ENCODE data around the gene DGKH.

DGKH gene, protein sequence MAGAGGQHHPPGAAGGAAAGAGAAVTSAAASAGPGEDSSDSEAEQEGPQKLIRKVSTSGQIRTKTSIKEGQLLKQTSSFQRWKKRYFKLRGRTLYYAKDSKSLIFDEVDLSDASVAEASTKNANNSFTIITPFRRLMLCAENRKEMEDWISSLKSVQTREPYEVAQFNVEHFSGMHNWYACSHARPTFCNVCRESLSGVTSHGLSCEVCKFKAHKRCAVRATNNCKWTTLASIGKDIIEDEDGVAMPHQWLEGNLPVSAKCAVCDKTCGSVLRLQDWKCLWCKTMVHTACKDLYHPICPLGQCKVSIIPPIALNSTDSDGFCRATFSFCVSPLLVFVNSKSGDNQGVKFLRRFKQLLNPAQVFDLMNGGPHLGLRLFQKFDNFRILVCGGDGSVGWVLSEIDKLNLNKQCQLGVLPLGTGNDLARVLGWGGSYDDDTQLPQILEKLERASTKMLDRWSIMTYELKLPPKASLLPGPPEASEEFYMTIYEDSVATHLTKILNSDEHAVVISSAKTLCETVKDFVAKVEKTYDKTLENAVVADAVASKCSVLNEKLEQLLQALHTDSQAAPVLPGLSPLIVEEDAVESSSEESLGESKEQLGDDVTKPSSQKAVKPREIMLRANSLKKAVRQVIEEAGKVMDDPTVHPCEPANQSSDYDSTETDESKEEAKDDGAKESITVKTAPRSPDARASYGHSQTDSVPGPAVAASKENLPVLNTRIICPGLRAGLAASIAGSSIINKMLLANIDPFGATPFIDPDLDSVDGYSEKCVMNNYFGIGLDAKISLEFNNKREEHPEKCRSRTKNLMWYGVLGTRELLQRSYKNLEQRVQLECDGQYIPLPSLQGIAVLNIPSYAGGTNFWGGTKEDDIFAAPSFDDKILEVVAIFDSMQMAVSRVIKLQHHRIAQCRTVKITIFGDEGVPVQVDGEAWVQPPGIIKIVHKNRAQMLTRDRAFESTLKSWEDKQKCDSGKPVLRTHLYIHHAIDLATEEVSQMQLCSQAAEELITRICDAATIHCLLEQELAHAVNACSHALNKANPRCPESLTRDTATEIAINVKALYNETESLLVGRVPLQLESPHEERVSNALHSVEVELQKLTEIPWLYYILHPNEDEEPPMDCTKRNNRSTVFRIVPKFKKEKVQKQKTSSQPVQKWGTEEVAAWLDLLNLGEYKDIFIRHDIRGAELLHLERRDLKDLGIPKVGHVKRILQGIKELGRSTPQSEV

DNA sequence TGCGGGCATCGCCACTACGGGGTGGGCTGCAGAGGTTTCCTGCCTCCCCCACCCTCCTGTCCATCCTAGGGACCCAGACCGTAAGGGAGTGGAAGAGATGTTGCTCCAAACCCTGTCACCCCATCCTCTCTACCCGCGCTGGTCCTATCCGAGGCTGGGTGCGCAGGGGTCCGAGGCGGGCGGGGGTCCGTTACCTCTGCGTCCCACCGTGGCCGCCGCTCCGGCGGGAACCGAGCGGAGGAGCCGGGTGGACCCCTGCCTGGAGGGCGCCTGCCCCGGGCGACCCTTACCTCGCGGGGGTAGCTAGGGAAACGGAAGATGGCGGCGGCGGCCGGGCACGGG lies at the start of gene DGKH:
Gene DGKH (plus strand): TSS at position 307 of the 342 bp plus-strand sequence. CDS start 126 bp downstream, outside the sequence.
- Histone ChIP-seq H3K36me3 (ENCODE audit: control insufficient read depth in 1 of 2, insufficient read depth in 2 of 2, low read length in 2 of 2) (no peaks in the 10 kb centered on the region), H3K4me3 (ENCODE audit: low read depth in 1 of 2, low read length in 2 of 2) (peak within 1 kb of the TSS; percentile 86 to 89), H3K4me1 (ENCODE audit: control insufficient read depth in 1 of 2, insufficient read depth in 2 of 2, low read length in 2 of 2) (peaks cover 5 to 6% of the 10 kb centered on the region in 2 donors), H3K27ac (ENCODE audit: low read length) (peak within 1 kb of the TSS; percentile 86), H3K27me3 (ENCODE audit: low read depth, low read length) (no peaks in the 10 kb centered on the region), H3K9me3 (ENCODE audit: control insufficient read depth in 1 of 2, low read length in 2 of 2) (no peaks in the 10 kb centered on the region)

DNA sequence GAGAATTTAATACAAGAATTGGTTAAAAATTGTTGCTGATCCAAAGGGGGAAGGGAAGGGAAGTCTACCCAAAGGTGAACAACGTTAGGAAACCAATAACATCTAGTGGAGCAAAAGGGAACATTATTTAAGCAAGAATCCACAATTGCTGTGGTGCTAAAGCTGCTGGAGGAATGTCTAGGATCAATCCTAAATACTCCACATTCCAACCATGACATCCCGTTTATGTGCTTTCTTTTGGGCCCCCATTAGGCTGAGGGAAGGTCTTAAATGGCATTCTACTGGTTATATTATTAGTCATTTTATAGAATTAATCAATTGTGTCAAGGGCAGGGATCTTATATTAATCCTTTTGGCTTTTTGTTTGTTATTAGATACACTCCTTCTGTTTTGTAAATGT lies 47.6 kb upstream of the DGKH start:
- H3K27me3 ChIP-seq (ENCODE audit: low read depth, low read length): no peaks in the 10 kb centered on the region
- H3K27ac ChIP-seq (ENCODE audit: low read length): no peak overlapping the region
- no peaks in the 10 kb centered on the region for H3K9me3 ChIP-seq (ENCODE audit: control insufficient read depth in 1 of 2, low read length in 2 of 2)
- no peaks in the 10 kb centered on the region for H3K36me3 ChIP-seq (ENCODE audit: control insufficient read depth in 1 of 2, insufficient read depth in 2 of 2, low read length in 2 of 2)
- H3K4me3 ChIP-seq (ENCODE audit: low read depth in 1 of 2, low read length in 2 of 2): no peak overlapping the region
- no peaks in the 10 kb centered on the region for H3K4me1 ChIP-seq (ENCODE audit: control insufficient read depth in 1 of 2, insufficient read depth in 2 of 2, low read length in 2 of 2)

DNA sequence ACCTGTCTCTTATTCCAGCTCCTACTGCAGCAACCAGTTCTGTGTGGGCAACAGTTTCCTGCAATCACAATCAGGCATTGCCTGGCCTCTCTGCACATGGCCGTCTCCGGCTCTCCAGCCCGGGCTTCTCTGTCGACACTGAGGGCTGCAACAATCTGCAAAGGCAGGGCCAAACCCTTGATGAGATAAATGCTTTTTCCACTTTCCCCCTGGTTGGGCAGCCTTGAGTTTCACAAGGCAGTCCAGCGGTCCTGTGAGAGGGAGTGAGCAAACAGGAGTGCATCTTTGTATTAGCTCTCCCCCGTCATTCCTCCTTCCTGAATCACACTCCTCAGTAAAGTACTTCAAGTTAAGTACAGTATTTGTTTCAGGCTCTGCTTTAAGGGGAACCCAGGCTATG lies 46.9 kb upstream of the DGKH start:
- Histone ChIP-seq H3K27me3 (ENCODE audit: low read depth, low read length) (no peaks in the 10 kb centered on the region), H3K4me1 (ENCODE audit: control insufficient read depth in 1 of 2, insufficient read depth in 2 of 2, low read length in 2 of 2) (no peaks in the 10 kb centered on the region), H3K27ac (ENCODE audit: low read length) (no peak overlapping the region), H3K9me3 (ENCODE audit: control insufficient read depth in 1 of 2, low read length in 2 of 2) (no peaks in the 10 kb centered on the region), H3K36me3 (ENCODE audit: control insufficient read depth in 1 of 2, insufficient read depth in 2 of 2, low read length in 2 of 2) (no peaks in the 10 kb centered on the region), H3K4me3 (ENCODE audit: low read depth in 1 of 2, low read length in 2 of 2) (no peak overlapping the region)

DNA sequence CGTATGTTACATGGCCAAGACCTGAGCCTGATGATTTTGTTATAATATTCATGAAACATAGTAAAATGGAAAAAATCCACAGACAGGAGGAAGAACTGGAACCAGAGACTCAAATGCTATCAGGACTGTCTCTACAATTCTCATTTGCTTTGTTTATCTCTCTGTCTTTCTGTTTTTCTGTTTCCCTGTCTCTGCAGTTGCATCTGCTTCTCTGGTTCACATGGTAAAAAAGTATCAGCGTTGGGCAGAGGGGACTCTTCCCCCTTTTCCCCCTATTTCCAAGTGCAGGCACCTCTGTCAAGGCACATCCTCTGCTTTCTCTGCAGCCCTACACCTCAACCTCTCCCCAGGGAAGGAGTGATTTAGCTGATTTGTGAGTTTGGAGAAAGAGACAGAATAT lies 46.4 kb upstream of the DGKH start:
- Histone ChIP-seq H3K9me3 (ENCODE audit: control insufficient read depth in 1 of 2, low read length in 2 of 2) (no peaks in the 10 kb centered on the region), H3K27ac (ENCODE audit: low read length) (no peak overlapping the region), H3K36me3 (ENCODE audit: control insufficient read depth in 1 of 2, insufficient read depth in 2 of 2, low read length in 2 of 2) (no peaks in the 10 kb centered on the region), H3K27me3 (ENCODE audit: low read depth, low read length) (no peaks in the 10 kb centered on the region), H3K4me3 (ENCODE audit: low read depth in 1 of 2, low read length in 2 of 2) (no peak overlapping the region), H3K4me1 (ENCODE audit: control insufficient read depth in 1 of 2, insufficient read depth in 2 of 2, low read length in 2 of 2) (no peaks in the 10 kb centered on the region)

DNA sequence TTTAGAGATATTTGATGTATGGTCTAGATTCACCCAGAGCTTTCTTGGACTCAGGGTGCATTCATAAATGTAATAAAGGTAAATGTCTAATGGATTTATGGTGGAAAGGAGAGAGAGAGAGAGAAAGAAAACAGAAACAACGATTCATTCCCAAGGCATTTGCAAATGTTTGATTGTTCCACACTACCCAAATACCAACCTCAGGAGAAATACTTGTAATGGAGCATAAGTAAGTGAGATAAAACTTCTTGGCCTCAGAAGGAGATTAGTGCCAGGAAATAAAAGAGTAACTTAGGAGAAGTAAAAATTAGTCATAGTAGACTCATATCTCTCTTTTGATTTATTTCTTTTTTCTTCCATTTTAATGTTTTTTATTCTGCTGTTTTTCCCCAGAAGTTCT lies 40.6 kb upstream of the DGKH start:
- no peak overlapping the region for H3K27ac ChIP-seq (ENCODE audit: low read length)
- H3K9me3 ChIP-seq (ENCODE audit: control insufficient read depth in 1 of 2, low read length in 2 of 2): no peaks in the 10 kb centered on the region

DNA sequence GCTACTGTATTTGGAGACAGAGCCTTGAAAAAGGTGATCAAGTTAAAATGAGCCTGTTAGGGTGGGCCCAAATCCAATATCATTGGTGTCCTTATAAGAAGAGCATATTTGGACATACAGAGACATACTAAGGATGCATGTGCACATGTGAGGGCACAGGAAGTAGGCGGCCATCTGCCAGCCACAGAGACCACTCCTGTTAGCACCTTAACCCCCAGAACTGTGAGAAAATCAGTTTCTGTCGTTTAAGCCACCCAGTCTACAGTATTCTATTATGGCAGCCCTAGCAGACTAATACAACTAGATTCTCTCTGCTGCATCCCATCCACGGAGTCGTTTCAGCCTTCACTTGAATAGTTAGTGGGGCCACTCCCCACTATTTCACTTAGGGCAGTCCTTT lies 39.4 kb upstream of the DGKH start:
- Histone ChIP-seq H3K9me3 (ENCODE audit: control insufficient read depth in 1 of 2, low read length in 2 of 2) (no peaks in the 10 kb centered on the region), H3K36me3 (ENCODE audit: control insufficient read depth in 1 of 2, insufficient read depth in 2 of 2, low read length in 2 of 2) (no peaks in the 10 kb centered on the region), H3K27me3 (ENCODE audit: low read depth, low read length) (no peaks in the 10 kb centered on the region), H3K4me1 (ENCODE audit: control insufficient read depth in 1 of 2, insufficient read depth in 2 of 2, low read length in 2 of 2) (no peaks in the 10 kb centered on the region), H3K4me3 (ENCODE audit: low read depth in 1 of 2, low read length in 2 of 2) (no peak overlapping the region), H3K27ac (ENCODE audit: low read length) (no peak overlapping the region)

More for the DNA sequence above, 40.6 kb upstream of the DGKH start:
- H3K4me3 ChIP-seq (ENCODE audit: low read depth in 1 of 2, low read length in 2 of 2): no peak overlapping the region
- H3K36me3 ChIP-seq (ENCODE audit: control insufficient read depth in 1 of 2, insufficient read depth in 2 of 2, low read length in 2 of 2): no peaks in the 10 kb centered on the region
- H3K27me3 ChIP-seq (ENCODE audit: low read depth, low read length): no peaks in the 10 kb centered on the region
- H3K4me1 ChIP-seq (ENCODE audit: control insufficient read depth in 1 of 2, insufficient read depth in 2 of 2, low read length in 2 of 2): no peaks in the 10 kb centered on the region

DNA sequence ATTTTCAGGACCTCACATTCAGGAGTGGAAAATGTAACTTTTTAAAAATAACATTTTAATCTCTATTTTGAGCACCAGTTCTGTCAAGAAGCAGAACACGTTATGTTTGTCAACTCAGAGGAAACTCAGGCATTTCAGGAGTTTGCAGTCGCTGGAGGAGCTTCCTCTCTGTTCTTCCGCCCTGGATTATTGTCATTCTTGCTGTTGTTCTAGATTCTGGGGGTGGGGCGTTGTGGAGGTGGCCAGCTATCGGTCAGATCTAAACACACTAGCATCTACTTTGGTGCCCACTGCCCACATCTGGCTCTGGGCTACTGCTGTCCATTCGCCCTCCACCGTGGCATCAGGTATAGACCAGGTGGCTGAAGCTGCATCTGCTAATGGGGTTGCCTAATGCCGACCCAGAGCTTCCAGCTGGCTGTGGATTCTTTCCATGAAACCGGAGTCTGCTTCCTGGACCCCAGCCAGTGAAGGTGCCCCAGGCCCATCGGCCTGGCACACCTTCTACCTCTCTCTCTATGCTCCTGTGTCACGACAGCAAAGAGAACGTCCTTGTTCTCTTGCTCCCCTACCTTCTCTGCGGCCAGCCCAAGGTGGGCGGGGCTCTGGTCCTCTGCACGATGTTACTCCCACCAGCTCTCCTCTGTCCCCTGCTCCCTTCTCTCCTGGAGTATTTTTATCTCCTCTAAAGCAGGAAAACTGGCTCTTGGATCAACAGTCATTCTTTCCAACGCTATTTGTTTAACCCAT lies 36.7 kb upstream of the DGKH start:
- Histone ChIP-seq H3K4me1 (ENCODE audit: control insufficient read depth in 1 of 2, insufficient read depth in 2 of 2, low read length in 2 of 2) (no peaks in the 10 kb centered on the region), H3K27ac (ENCODE audit: low read length) (no peak overlapping the region), H3K4me3 (ENCODE audit: low read depth in 1 of 2, low read length in 2 of 2) (peak overlapping the region; percentile 28 to 43), H3K36me3 (ENCODE audit: control insufficient read depth in 1 of 2, insufficient read depth in 2 of 2, low read length in 2 of 2) (no peaks in the 10 kb centered on the region), H3K27me3 (ENCODE audit: low read depth, low read length) (no peaks in the 10 kb centered on the region), H3K9me3 (ENCODE audit: control insufficient read depth in 1 of 2, low read length in 2 of 2) (no peaks in the 10 kb centered on the region)

DNA sequence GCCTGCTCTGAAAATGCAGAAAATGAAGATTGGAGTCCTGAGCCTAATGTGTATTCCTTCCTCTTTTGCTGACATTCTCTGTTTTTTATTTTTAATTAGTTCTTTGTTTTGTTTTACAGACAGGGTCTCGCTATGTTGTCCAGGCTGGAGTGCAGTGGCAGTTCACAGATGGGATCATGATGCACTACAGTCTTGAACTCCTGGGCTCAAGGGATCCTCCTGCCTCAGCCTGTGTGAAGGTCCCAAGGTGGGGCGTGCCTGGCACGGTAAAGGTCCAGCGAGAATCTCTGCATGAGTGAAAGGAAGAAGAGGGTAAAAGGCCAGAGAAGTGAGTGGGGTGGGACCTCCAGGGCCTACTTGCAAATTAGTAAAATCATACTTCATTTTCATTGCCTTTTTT lies 34.3 kb upstream of the DGKH start:
- H3K9me3 ChIP-seq (ENCODE audit: control insufficient read depth in 1 of 2, low read length in 2 of 2): no peaks in the 10 kb centered on the region
- no peaks in the 10 kb centered on the region for H3K36me3 ChIP-seq (ENCODE audit: control insufficient read depth in 1 of 2, insufficient read depth in 2 of 2, low read length in 2 of 2)
- H3K27me3 ChIP-seq (ENCODE audit: low read depth, low read length): no peaks in the 10 kb centered on the region
- no peak overlapping the region for H3K4me3 ChIP-seq (ENCODE audit: low read depth in 1 of 2, low read length in 2 of 2)
- no peak overlapping the region for H3K27ac ChIP-seq (ENCODE audit: low read length)
- H3K4me1 ChIP-seq (ENCODE audit: control insufficient read depth in 1 of 2, insufficient read depth in 2 of 2, low read length in 2 of 2): no peaks in the 10 kb centered on the region

DNA sequence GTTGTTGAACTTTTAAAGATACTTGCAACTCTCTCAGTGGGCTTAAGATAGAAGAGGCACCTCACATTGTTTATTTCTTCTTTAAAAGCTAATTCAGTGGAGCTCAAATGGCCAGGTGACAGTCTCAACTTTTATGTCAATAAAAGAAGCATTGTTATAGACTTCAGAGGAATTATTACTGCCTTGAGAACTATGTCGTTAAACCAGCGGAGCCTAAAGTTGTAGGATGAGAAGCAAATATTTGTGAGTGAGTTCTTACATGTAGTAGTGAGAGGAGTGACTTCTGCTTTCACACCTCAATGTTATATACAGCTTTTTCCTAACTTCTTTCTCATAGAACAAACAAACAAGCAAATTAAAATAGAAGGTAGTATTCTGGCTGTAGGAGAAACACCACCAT lies 31.2 kb upstream of the DGKH start:
- Histone ChIP-seq H3K36me3 (ENCODE audit: control insufficient read depth in 1 of 2, insufficient read depth in 2 of 2, low read length in 2 of 2) (no peaks in the 10 kb centered on the region), H3K27ac (ENCODE audit: low read length) (no peak overlapping the region), H3K27me3 (ENCODE audit: low read depth, low read length) (no peaks in the 10 kb centered on the region), H3K4me3 (ENCODE audit: low read depth in 1 of 2, low read length in 2 of 2) (no peak overlapping the region), H3K4me1 (ENCODE audit: control insufficient read depth in 1 of 2, insufficient read depth in 2 of 2, low read length in 2 of 2) (no peaks in the 10 kb centered on the region), H3K9me3 (ENCODE audit: control insufficient read depth in 1 of 2, low read length in 2 of 2) (no peaks in the 10 kb centered on the region)

DNA sequence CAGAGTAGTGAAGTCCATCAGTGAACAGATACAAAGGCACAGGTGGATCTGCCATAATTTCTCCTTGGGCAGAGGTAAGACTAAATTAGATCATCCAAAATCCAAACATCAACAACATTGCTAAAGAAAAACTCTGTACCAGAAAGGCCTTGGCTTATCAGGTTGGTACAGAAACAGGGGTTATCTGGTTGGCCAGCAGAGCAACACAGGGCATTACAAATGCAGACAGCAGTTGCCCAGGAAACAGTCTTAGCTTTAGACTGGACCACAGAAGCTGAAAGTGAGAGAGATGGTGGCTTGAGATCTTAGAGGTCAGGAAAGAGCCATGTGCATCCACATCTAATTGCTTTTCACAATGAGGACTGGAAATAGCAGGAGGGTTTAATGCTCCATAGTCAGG lies 26.6 kb upstream of the DGKH start:
- Histone ChIP-seq H3K36me3 (ENCODE audit: control insufficient read depth in 1 of 2, insufficient read depth in 2 of 2, low read length in 2 of 2) (no peaks in the 10 kb centered on the region), H3K27me3 (ENCODE audit: low read depth, low read length) (no peaks in the 10 kb centered on the region), H3K9me3 (ENCODE audit: control insufficient read depth in 1 of 2, low read length in 2 of 2) (no peaks in the 10 kb centered on the region), H3K4me3 (ENCODE audit: low read depth in 1 of 2, low read length in 2 of 2) (no peak overlapping the region), H3K4me1 (ENCODE audit: control insufficient read depth in 1 of 2, insufficient read depth in 2 of 2, low read length in 2 of 2) (no peaks in the 10 kb centered on the region), H3K27ac (ENCODE audit: low read length) (no peak overlapping the region)
